Adipocyte (in vitro differentiated cells): ENCODE data around the gene SNTA1.
A peak's percentile ranks its signal among the peaks of the same experiment; 100 is the strongest.
"Not testable (repeated sequence)": the region's sequence is repeated elsewhere in the genome, so short reads cannot be mapped to it uniquely, and the experiment has no call there.

Experiments
- DNase-seq: peaks from one replicate; pipeline ENCODE4 v3.0.0-alpha.2; 2015; ENCODE audit warnings: low read depth
- H3K27me3 ChIP-seq: replicated peaks from 2 replicates; pipeline ENCODE4 v1.7.0; 2013; ENCODE audit warnings: mild to moderate bottlenecking, low read length, moderate library complexity; ENCODE audit not compliant: control insufficient read depth, insufficient read depth
- H3K36me3 ChIP-seq: 2 replicates; pipeline ENCODE4 v1.7.0; 2013; ENCODE audit warnings: low read length, mild to moderate bottlenecking, moderate library complexity; ENCODE audit not compliant: control insufficient read depth, insufficient read depth, severe bottlenecking
- H3K4me1 ChIP-seq: 2 replicates; pipeline ENCODE4 v1.7.0; 2013; ENCODE audit warnings: mild to moderate bottlenecking, low read length, moderate library complexity; ENCODE audit not compliant: control insufficient read depth, insufficient read depth
- H3K4me3 ChIP-seq: 2 replicates; pipeline ENCODE4 v1.7.0; 2013; ENCODE audit warnings: mild to moderate bottlenecking, low read length, moderate library complexity
- H3K9ac ChIP-seq: 2 replicates; pipeline ENCODE4 v1.7.0; 2013; ENCODE audit warnings: mild to moderate bottlenecking, low read length, moderate library complexity
- H3K9me3 ChIP-seq: 2 replicates; pipeline ENCODE4 v1.7.0; 2013; ENCODE audit warnings: mild to moderate bottlenecking, low read length, moderate library complexity; ENCODE audit not compliant: control insufficient read depth

SNTA1 gene

GRCh38 chr20:33401921-33402369 lies 41.6 kb downstream of the SNTA1 start:
- DNase-seq: no peak
- peak overlapping the region; percentile 96 for H3K4me3 ChIP-seq

GRCh38 chr20:33401184-33401920 lies 42.2 kb downstream of the SNTA1 start, which contains the start of gene CDK5RAP1:
Gene CDK5RAP1 (minus strand): TSS chr20:33401519. CDS start chr20:33397064, 4,455 bp downstream.
- Histone ChIP-seq H3K36me3 (peaks cover 8% of the 10 kb centered on the region), H3K4me1 (peaks cover 25% of the 10 kb centered on the region), H3K9ac (peak within 1 kb of the TSS; percentile 96), H3K27me3 (no peaks in the 10 kb centered on the region), H3K4me3 (peak within 1 kb of the TSS; percentile 96), H3K9me3 (no peaks in the 10 kb centered on the region)
- DNase-seq: peak; percentile 96

More at GRCh38 chr20:33401921-33402369, 41.6 kb downstream of the SNTA1 start:
- Histone ChIP-seq H3K27me3 (no peaks in the 10 kb centered on the region), H3K36me3 (peaks cover 9% of the 10 kb centered on the region), H3K9ac (peak overlapping the region; percentile 96), H3K4me1 (peaks cover 25% of the 10 kb centered on the region), H3K9me3 (no peaks in the 10 kb centered on the region)

- H3K4me1 ChIP-seq: peaks cover 25% of the 10 kb centered on the region
- no peaks in the 10 kb centered on the region for H3K9me3 ChIP-seq
- DNase-seq: no peak
- H3K4me3 ChIP-seq: peak overlapping the region; percentile 96
- peak overlapping the region; percentile 96 for H3K9ac ChIP-seq
- H3K27me3 ChIP-seq: no peaks in the 10 kb centered on the region
- peaks cover 8% of the 10 kb centered on the region for H3K36me3 ChIP-seq
These were observed 42.8 kb downstream of the SNTA1 start for GRCh38 chr20:33400812-33401183.

DNA sequence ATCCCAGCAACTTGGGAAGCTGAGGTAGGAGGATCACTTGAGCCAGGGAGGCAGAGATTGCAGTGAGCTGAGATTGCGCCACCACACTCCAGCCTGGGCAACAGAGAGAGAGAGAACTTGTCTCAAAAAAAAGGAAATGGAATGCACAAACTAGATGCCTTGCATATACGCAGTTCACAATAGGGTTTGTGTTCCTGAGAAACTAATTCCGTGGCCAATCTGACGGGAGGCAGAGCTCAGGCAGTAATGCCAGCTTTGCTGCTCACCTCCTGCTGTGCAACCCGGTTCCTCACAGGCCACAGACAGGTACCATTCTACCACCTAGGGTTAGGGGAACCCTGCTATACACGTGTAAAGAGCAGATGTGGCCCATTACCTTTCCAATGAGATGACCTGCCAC lies 43.6 kb downstream of the SNTA1 start:
- Histone ChIP-seq H3K4me3 (peak overlapping the region; percentile 96), H3K4me1 (peaks cover 25% of the 10 kb centered on the region), H3K9me3 (no peaks in the 10 kb centered on the region), H3K27me3 (no peaks in the 10 kb centered on the region), H3K9ac (peak overlapping the region; percentile 96), H3K36me3 (peaks cover 15% of the 10 kb centered on the region)
- peak; percentile 40 for DNase-seq

- no peaks in the 10 kb centered on the region for H3K9me3 ChIP-seq
- no peaks in the 10 kb centered on the region for H3K27me3 ChIP-seq
- H3K4me1 ChIP-seq: peaks cover 17% of the 10 kb centered on the region
- no peak overlapping the region for H3K9ac ChIP-seq
- H3K36me3 ChIP-seq: peaks cover 48% of the 10 kb centered on the region
- H3K4me3 ChIP-seq: no peak overlapping the region
- no peak for DNase-seq
These were observed 48.8 kb downstream of the SNTA1 start for GRCh38 chr20:33394718-33395117.

DNA sequence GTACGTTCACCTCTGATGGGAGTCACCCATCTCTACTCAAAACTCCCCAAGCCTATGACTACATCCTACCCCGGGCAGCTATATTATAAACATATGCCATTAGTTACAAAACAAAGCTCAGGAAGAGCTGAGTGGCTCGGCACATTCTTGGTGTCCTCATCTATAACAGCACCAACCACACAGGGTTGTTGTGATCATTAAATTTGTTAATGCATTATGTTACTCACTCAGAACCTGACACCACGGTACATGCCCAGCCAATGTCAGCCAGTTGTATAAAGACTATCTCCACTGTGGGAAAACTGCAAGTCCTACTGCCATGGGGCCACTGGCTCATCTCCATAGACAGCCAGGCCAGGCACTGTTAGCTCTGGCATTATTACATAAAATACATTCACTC lies 50.0 kb downstream of the SNTA1 start:
- Histone ChIP-seq H3K9ac (no peak overlapping the region), H3K4me3 (no peak overlapping the region), H3K36me3 (peaks cover 48% of the 10 kb centered on the region), H3K9me3 (no peaks in the 10 kb centered on the region), H3K4me1 (peaks cover 11% of the 10 kb centered on the region), H3K27me3 (no peaks in the 10 kb centered on the region)
- DNase-seq: no peak

GRCh38 chr20:33391722-33392415 lies 51.7 kb downstream of the SNTA1 start:
- Histone ChIP-seq H3K4me3 (peak overlapping the region; percentile 23), H3K9me3 (no peaks in the 10 kb centered on the region), H3K4me1 (peaks cover 11% of the 10 kb centered on the region), H3K27me3 (no peaks in the 10 kb centered on the region), H3K36me3 (peaks cover 56% of the 10 kb centered on the region), H3K9ac (no peak overlapping the region)
- DNase-seq: peak; percentile 96

- H3K36me3 ChIP-seq: peaks cover 58% of the 10 kb centered on the region
- not testable (repeated sequence) for H3K27me3 ChIP-seq, H3K9ac ChIP-seq, DNase-seq, H3K9me3 ChIP-seq, H3K4me3 ChIP-seq
- peaks cover 11% of the 10 kb centered on the region for H3K4me1 ChIP-seq
These were observed 54.2 kb downstream of the SNTA1 start for GRCh38 chr20:33389326-33389725.

DNA sequence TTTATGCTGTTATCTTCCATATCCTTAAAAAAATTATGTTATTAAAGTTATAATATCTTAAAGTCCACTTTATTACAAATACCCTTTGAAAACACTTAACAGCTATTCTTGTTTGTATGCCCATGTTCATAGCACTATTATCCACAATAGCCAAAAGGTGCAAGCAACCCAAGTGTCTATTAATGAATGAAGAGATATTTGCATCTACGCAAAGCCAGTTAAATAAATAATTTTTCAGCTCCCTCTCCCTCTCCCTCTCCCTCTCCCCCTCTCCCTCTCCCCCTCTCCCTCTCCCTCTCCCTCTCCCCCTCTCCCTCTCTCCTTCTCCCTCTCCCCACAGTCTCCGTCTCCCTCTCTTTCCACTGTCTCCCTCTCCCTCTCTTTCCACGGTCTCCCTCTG lies 55.3 kb downstream of the SNTA1 start:
- no peak overlapping the region for H3K9ac ChIP-seq
- H3K4me3 ChIP-seq: no peak overlapping the region
- peaks cover 58% of the 10 kb centered on the region for H3K36me3 ChIP-seq
- no peaks in the 10 kb centered on the region for H3K27me3 ChIP-seq
- H3K4me1 ChIP-seq: peaks cover 11% of the 10 kb centered on the region
- H3K9me3 ChIP-seq: no peaks in the 10 kb centered on the region
- DNase-seq: no peak

GRCh38 chr20:33387177-33387576 lies 56.4 kb downstream of the SNTA1 start:
- Histone ChIP-seq H3K9me3 (no peaks in the 10 kb centered on the region), H3K4me3 (no peak overlapping the region), H3K36me3 (peaks cover 56% of the 10 kb centered on the region), H3K27me3 (no peaks in the 10 kb centered on the region), H3K9ac (no peak overlapping the region), H3K4me1 (peaks cover 6% of the 10 kb centered on the region)
- no peak for DNase-seq

DNA sequence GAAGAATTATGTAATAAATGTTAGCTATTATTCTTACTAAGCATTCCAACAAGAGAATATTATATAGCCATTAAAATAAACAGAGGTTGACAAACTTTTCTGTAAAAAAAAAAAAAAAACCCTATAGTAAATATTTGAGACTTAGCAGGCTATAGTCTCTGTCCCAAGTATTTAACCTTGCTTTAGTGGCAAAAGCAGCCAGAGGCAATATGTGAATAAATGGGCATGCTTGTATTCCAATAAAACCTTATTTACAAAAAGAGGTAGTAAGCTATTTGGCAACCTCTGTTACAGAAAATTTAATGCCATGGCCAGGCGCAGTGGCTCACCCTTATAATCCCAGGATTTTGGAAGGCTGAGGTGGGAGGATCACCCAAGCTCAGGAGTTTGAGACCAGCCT lies 56.9 kb downstream of the SNTA1 start:
- H3K27me3 ChIP-seq: no peaks in the 10 kb centered on the region
- H3K9ac ChIP-seq: no peak overlapping the region
- H3K36me3 ChIP-seq: peaks cover 61% of the 10 kb centered on the region
- DNase-seq: no peak
- H3K4me3 ChIP-seq: no peak overlapping the region
- peaks cover 1% of the 10 kb centered on the region for H3K4me1 ChIP-seq
- H3K9me3 ChIP-seq: no peaks in the 10 kb centered on the region
